Activated naive CD4-positive, alpha-beta T cell treated with anti-CD3 and anti-CD28 coated beads, Interleukin-2, amount 10 ng/mL, durations not matched to agents 7 days and 5 days (primary cell): ENCODE measurements around the gene CLCA2.
A peak's percentile ranks its signal among the peaks of the same experiment; 100 is the strongest.
"Not testable (repeated sequence)": the region's sequence is repeated elsewhere in the genome, so short reads cannot be mapped to it uniquely, and the experiment has no call there.

Experiments used
- CTCF ChIA-PET: fragments of 350-600 bp; sonication (Branson Sonifier 250); formaldehyde crosslinking; loops from one replicate; lab custom pipeline; 2021; ENCODE audit warnings: antibody characterized with exemption; lab: Charles Lee
- DNase-seq: peaks from one replicate; pipeline ENCODE4 v3.0.0-alpha.2; 2020
- H3K27ac Mint-ChIP-seq: one replicate; pipeline ENCODE4 v1.8.0; 2021; ENCODE audit warnings: mild to moderate bottlenecking, moderate library complexity, mixed read lengths
- H3K27me3 Mint-ChIP-seq: one replicate; pipeline ENCODE4 v1.8.0; 2021; ENCODE audit warnings: mild to moderate bottlenecking, mixed read lengths
- H3K36me3 Mint-ChIP-seq: one replicate; pipeline ENCODE4 v1.8.0; 2021; ENCODE audit warnings: mixed read lengths
- H3K4me1 Mint-ChIP-seq: one replicate; pipeline ENCODE4 v1.8.0; 2021; ENCODE audit warnings: mixed read lengths
- H3K4me3 Mint-ChIP-seq: one replicate; pipeline ENCODE4 v1.8.0; 2021; ENCODE audit warnings: mild to moderate bottlenecking, moderate library complexity, mixed read lengths
- H3K9me3 Mint-ChIP-seq: one replicate; pipeline ENCODE4 v1.8.0; 2021; ENCODE audit warnings: mixed read lengths

CLCA2 gene

GRCh38 chr1:86498281-86498680, 74.3 kb downstream of the CLCA2 start:
- Mint-ChIP-seq H3K4me3 (no peak overlapping the region), H3K9me3 (no peaks in the 10 kb centered on the region), H3K4me1 (peaks cover 13% of the 10 kb centered on the region), H3K27me3 (peaks cover 31% of the 10 kb centered on the region), H3K36me3 (no peaks in the 10 kb centered on the region), H3K27ac (no peak overlapping the region)
- no peak for DNase-seq
- CTCF ChIA-PET, result interaction anchor here (1.0 to 4.4 kb wide), 7 partner anchors 8 to 391 kb away, joined by 3 to 38 read pairs (median 3); no protein-coding TSS in a partner anchor

GRCh38 chr1:86499987-86500593, 76.1 kb downstream of the CLCA2 start:
- Mint-ChIP-seq H3K9me3 (no peaks in the 10 kb centered on the region), H3K27me3 (peaks cover 37% of the 10 kb centered on the region), H3K36me3 (no peaks in the 10 kb centered on the region), H3K4me3 (no peak overlapping the region), H3K4me1 (peaks cover 16% of the 10 kb centered on the region), H3K27ac (no peak overlapping the region)
- CTCF ChIA-PET, result interaction anchor here (0.6 to 4.4 kb wide), 21 partner anchors 8 to 585 kb away, joined by 3 to 51 read pairs (median 5); partner anchors contain the start of gene ODF2L
- DNase-seq, result no peak

GRCh38 chr1:86500714-86501113, 76.7 kb downstream of the CLCA2 start:
- CTCF ChIA-PET, result interaction anchor here (0.7 to 4.4 kb wide), 18 partner anchors 10 to 584 kb away, joined by 3 to 51 read pairs (median 5); no protein-coding TSS in a partner anchor
- Mint-ChIP-seq H3K27ac (no peak overlapping the region), H3K9me3 (no peaks in the 10 kb centered on the region), H3K4me3 (no peak overlapping the region), H3K4me1 (peaks cover 16% of the 10 kb centered on the region), H3K36me3 (no peaks in the 10 kb centered on the region), H3K27me3 (peaks cover 37% of the 10 kb centered on the region)
- DNase-seq, result no peak

GRCh38 chr1:86502125-86502646, 78.2 kb downstream of the CLCA2 start:
- not testable (repeated sequence) for H3K36me3 Mint-ChIP-seq, H3K27ac Mint-ChIP-seq, H3K9me3 Mint-ChIP-seq
- CTCF ChIA-PET, result interaction anchor here (0.8 to 4.4 kb wide), 23 partner anchors 9 to 583 kb away, joined by 3 to 51 read pairs (median 4); no protein-coding TSS in a partner anchor
- DNase-seq, result peak; percentile 53
- Mint-ChIP-seq H3K4me3 (peak overlapping the region; percentile 67), H3K4me1 (peaks cover 16% of the 10 kb centered on the region), H3K27me3 (peaks cover 29% of the 10 kb centered on the region)

GRCh38 chr1:86502721-86503405, 78.9 kb downstream of the CLCA2 start:
- H3K27me3 Mint-ChIP-seq, result peaks cover 27% of the 10 kb centered on the region
- H3K9me3 Mint-ChIP-seq, result no peaks in the 10 kb centered on the region
- DNase-seq, result no peak
- no peaks in the 10 kb centered on the region for H3K36me3 Mint-ChIP-seq
- H3K27ac Mint-ChIP-seq, result no peak overlapping the region
- peaks cover 15% of the 10 kb centered on the region for H3K4me1 Mint-ChIP-seq
- CTCF ChIA-PET, result interaction anchor here (1.0 to 4.4 kb wide), 13 partner anchors 10 to 242 kb away, joined by 3 to 51 read pairs (median 8); no protein-coding TSS in a partner anchor
- peak overlapping the region; percentile 67 for H3K4me3 Mint-ChIP-seq

GRCh38 chr1:86503406-86504136, 79.6 kb downstream of the CLCA2 start:
- Mint-ChIP-seq H3K4me3 (no peak overlapping the region), H3K4me1 (peaks cover 14% of the 10 kb centered on the region), H3K9me3 (no peaks in the 10 kb centered on the region), H3K27ac (no peak overlapping the region), H3K27me3 (peaks cover 22% of the 10 kb centered on the region), H3K36me3 (no peaks in the 10 kb centered on the region)
- DNase-seq, result no peak
- CTCF ChIA-PET, result interaction anchor here (1.4 to 3.1 kb wide), 5 partner anchors 11 to 240 kb away, joined by 3 to 17 read pairs (median 4); no protein-coding TSS in a partner anchor

GRCh38 chr1:86504137-86504479, 80.1 kb downstream of the CLCA2 start:
- Mint-ChIP-seq H3K4me3 (no peak overlapping the region), H3K27ac (no peak overlapping the region), H3K4me1 (peaks cover 14% of the 10 kb centered on the region), H3K9me3 (no peaks in the 10 kb centered on the region), H3K36me3 (no peaks in the 10 kb centered on the region), H3K27me3 (peaks cover 17% of the 10 kb centered on the region)
- CTCF ChIA-PET, result interaction anchor here (1.4 to 3.1 kb wide), 5 partner anchors 14 to 239 kb away, joined by 3 to 17 read pairs (median 4); no protein-coding TSS in a partner anchor
- no peak for DNase-seq

- H3K27ac Mint-ChIP-seq, result no peak overlapping the region
Observed at GRCh38 chr1:86504895-86505563, 81.1 kb downstream of the CLCA2 start.

GRCh38 chr1:86505564-86505902, 81.6 kb downstream of the CLCA2 start:
- DNase-seq, result no peak
- no peaks in the 10 kb centered on the region for H3K36me3 Mint-ChIP-seq
- peaks cover 17% of the 10 kb centered on the region for H3K27me3 Mint-ChIP-seq
- no peaks in the 10 kb centered on the region for H3K9me3 Mint-ChIP-seq
- no peak overlapping the region for H3K27ac Mint-ChIP-seq
- CTCF ChIA-PET, result interaction anchor here (1.0 to 3.1 kb wide), 9 partner anchors 8 to 126 kb away, joined by 3 to 17 read pairs (median 4); no protein-coding TSS in a partner anchor
- peaks cover 14% of the 10 kb centered on the region for H3K4me1 Mint-ChIP-seq
- no peak overlapping the region for H3K4me3 Mint-ChIP-seq

More at GRCh38 chr1:86504895-86505563, 81.1 kb downstream of the CLCA2 start:
- DNase-seq, result no peak
- peaks cover 14% of the 10 kb centered on the region for H3K4me1 Mint-ChIP-seq
- no peaks in the 10 kb centered on the region for H3K36me3 Mint-ChIP-seq
- H3K9me3 Mint-ChIP-seq, result no peaks in the 10 kb centered on the region
- H3K27me3 Mint-ChIP-seq, result peaks cover 17% of the 10 kb centered on the region
- CTCF ChIA-PET, result interaction anchor here (1.0 to 3.1 kb wide), 10 partner anchors 8 to 238 kb away, joined by 3 to 17 read pairs (median 4); no protein-coding TSS in a partner anchor
- no peak overlapping the region for H3K4me3 Mint-ChIP-seq
